Fibroblast of upper back skin (primary cell): Measurements from ENCODE around the gene LMOD3.

Source experiments
- DNase-seq: peaks from one replicate; pipeline ENCODE4 v3.0.0-alpha.2; 2013

The LMOD3 gene

GRCh38 chr3:69090021-69090420 is 32.4 kb downstream of the LMOD3 start:
- peak; percentile 56 for DNase-seq

GRCh38 chr3:69088063-69088462 is 34.3 kb downstream of the LMOD3 start:
- DNase-seq, result peak; percentile 44

GRCh38 chr3:69087030-69087791 is 35.2 kb downstream of the LMOD3 start:
- no peak for DNase-seq

- DNase-seq, result peak; percentile 95
Measured at GRCh38 chr3:69085833-69086722, 36.3 kb downstream of the LMOD3 start.

- DNase-seq, result no peak
Measured at GRCh38 chr3:69085168-69085832, 37.1 kb downstream of the LMOD3 start.

GRCh38 chr3:69084326-69085167 is 37.8 kb downstream of the LMOD3 start, which contains the start of gene ARL6IP5:
TSS of gene ARL6IP5 (plus strand) at chr3:69084937. CDS start at chr3:69085048, 111 bp downstream.
- peak; percentile 91 for DNase-seq

GRCh38 chr3:69082805-69083204 is 39.6 kb downstream of the LMOD3 start:
- peak; percentile 90 for DNase-seq

GRCh38 chr3:69082361-69082760 is 40.0 kb downstream of the LMOD3 start:
- DNase-seq, result no peak

- peak; percentile 51 for DNase-seq
Measured at GRCh38 chr3:69081583-69082262, 40.7 kb downstream of the LMOD3 start.

- DNase-seq, result peak; percentile 84
Measured at GRCh38 chr3:69080233-69080920, 42.0 kb downstream of the LMOD3 start, which contains the start of gene UBA3. TSS of gene UBA3 (minus strand) at chr3:69080365. CDS start at chr3:69080353, 12 bp downstream.

GRCh38 chr3:69079269-69080159 is 42.9 kb downstream of the LMOD3 start:
- no peak for DNase-seq

GRCh38 chr3:69072928-69073327 is 49.5 kb downstream of the LMOD3 start:
- DNase-seq, result no peak

- no peak for DNase-seq
Measured at GRCh38 chr3:69066121-69066520, 56.3 kb downstream of the LMOD3 start.

- DNase-seq, result no peak
Measured at GRCh38 chr3:69065318-69065964, 57.0 kb downstream of the LMOD3 start.

- DNase-seq, result no peak
Measured at GRCh38 chr3:69063636-69064035, 58.8 kb downstream of the LMOD3 start.

- no peak for DNase-seq
Measured at GRCh38 chr3:69059688-69060087, 62.7 kb downstream of the LMOD3 start.

GRCh38 chr3:69058947-69059224 is 63.5 kb downstream of the LMOD3 start:
- no peak for DNase-seq

GRCh38 chr3:69058180-69058946 is 64.0 kb downstream of the LMOD3 start:
- no peak for DNase-seq
